HG02943 (cell line): ENCODE measurements around the gene TICAM2.
"Not testable (repeated sequence)": the region's sequence is repeated elsewhere in the genome, so short reads cannot be mapped to it uniquely, and the experiment has no call there.

Source experiments
- ATAC-seq: cut with Tn5 transposase; IDR thresholded peaks from one replicate; pipeline ENCODE4 v1.9.1; 2021; ENCODE audit warnings: mild to moderate bottlenecking, low read depth, moderate library complexity; ENCODE audit not compliant: unreplicated experiment

TICAM2 gene

GRCh38 chr5:115601701-115602590 lies at the start of gene TICAM2:
TSS of gene TICAM2 (minus strand) at chr5:115602479. CDS start at chr5:115581256, 21,223 bp downstream.
- ATAC-seq: peak; percentile 73

GRCh38 chr5:115649541-115649940 lies 47.3 kb upstream of the TICAM2 start:
- ATAC-seq: no peak

- no peak for ATAC-seq
These were observed 45.8 kb upstream of the TICAM2 start for GRCh38 chr5:115648056-115648455.

- ATAC-seq: not testable (repeated sequence)
These were observed 43.1 kb upstream of the TICAM2 start for GRCh38 chr5:115645386-115645785.

GRCh38 chr5:115644046-115644445 lies 41.8 kb upstream of the TICAM2 start:
- ATAC-seq: no peak

- no peak for ATAC-seq
These were observed 39.7 kb upstream of the TICAM2 start for GRCh38 chr5:115641948-115642347.

- no peak for ATAC-seq
These were observed 38.0 kb upstream of the TICAM2 start for GRCh38 chr5:115640274-115640673.

- ATAC-seq: no peak
These were observed 37.1 kb upstream of the TICAM2 start for GRCh38 chr5:115639377-115639776.

GRCh38 chr5:115637507-115637906 lies 35.2 kb upstream of the TICAM2 start:
- no peak for ATAC-seq

- ATAC-seq: no peak
These were observed 33.7 kb upstream of the TICAM2 start for GRCh38 chr5:115636008-115636407.

GRCh38 chr5:115634343-115635132 lies 32.3 kb upstream of the TICAM2 start:
- ATAC-seq: peak; percentile 70

GRCh38 chr5:115629903-115630302 lies 27.6 kb upstream of the TICAM2 start:
- no peak for ATAC-seq

- ATAC-seq: no peak
These were observed 25.1 kb upstream of the TICAM2 start for GRCh38 chr5:115627295-115627865.

GRCh38 chr5:115626445-115626823 lies 24.2 kb upstream of the TICAM2 start:
- peak; percentile 29 for ATAC-seq

- peak; percentile 90 for ATAC-seq
These were observed 23.5 kb upstream of the TICAM2 start, which contains the start of gene TMED7 for GRCh38 chr5:115625579-115626444. TSS of gene TMED7 (minus strand) at chr5:115626036. CDS start at chr5:115625792, 244 bp downstream.

GRCh38 chr5:115624994-115625393 lies 22.7 kb upstream of the TICAM2 start:
- no peak for ATAC-seq

GRCh38 chr5:115623658-115624057 lies 21.4 kb upstream of the TICAM2 start:
- no peak for ATAC-seq

GRCh38 chr5:115621365-115621900 lies 19.2 kb upstream of the TICAM2 start:
- no peak for ATAC-seq

GRCh38 chr5:115616892-115617291 lies 14.6 kb upstream of the TICAM2 start:
- ATAC-seq: no peak

GRCh38 chr5:115616472-115616871 lies 14.2 kb upstream of the TICAM2 start:
- no peak for ATAC-seq
